ENCODE results near the gene CTAGE6.
"Not testable (repeated sequence)": the region's sequence is repeated elsewhere in the genome, so short reads cannot be mapped to it uniquely, and the experiment has no call there.

GRCh38 chr7:143797896-143798290 is 40.4 kb upstream of the CTAGE6 start:
- not testable (repeated sequence) for TF ChIP-seq CTCF (IDR thresholded peaks at IDR 0.05); ZFX (IDR thresholded peaks at IDR 0.05; ENCODE audit: borderline replicate concordance)
